GM12872 (cell line): ENCODE results near the gene RAD51B.

ENCODE experiments used
- TF ChIP-seq, protein P1 (sequence below): IDR thresholded peaks from 3 replicates; pipeline ENCODE4 v1.5.1; 2011; ENCODE audit warnings: low read depth, mild to moderate bottlenecking, low read length, moderate library complexity; ENCODE audit not compliant: insufficient read depth

RAD51B gene

GRCh38 chr14:68564191-68564825 lies 744.7 kb downstream of the RAD51B start:
- TF ChIP-seq, protein P1, sequence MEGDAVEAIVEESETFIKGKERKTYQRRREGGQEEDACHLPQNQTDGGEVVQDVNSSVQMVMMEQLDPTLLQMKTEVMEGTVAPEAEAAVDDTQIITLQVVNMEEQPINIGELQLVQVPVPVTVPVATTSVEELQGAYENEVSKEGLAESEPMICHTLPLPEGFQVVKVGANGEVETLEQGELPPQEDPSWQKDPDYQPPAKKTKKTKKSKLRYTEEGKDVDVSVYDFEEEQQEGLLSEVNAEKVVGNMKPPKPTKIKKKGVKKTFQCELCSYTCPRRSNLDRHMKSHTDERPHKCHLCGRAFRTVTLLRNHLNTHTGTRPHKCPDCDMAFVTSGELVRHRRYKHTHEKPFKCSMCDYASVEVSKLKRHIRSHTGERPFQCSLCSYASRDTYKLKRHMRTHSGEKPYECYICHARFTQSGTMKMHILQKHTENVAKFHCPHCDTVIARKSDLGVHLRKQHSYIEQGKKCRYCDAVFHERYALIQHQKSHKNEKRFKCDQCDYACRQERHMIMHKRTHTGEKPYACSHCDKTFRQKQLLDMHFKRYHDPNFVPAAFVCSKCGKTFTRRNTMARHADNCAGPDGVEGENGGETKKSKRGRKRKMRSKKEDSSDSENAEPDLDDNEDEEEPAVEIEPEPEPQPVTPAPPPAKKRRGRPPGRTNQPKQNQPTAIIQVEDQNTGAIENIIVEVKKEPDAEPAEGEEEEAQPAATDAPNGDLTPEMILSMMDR = no peak

DNA sequence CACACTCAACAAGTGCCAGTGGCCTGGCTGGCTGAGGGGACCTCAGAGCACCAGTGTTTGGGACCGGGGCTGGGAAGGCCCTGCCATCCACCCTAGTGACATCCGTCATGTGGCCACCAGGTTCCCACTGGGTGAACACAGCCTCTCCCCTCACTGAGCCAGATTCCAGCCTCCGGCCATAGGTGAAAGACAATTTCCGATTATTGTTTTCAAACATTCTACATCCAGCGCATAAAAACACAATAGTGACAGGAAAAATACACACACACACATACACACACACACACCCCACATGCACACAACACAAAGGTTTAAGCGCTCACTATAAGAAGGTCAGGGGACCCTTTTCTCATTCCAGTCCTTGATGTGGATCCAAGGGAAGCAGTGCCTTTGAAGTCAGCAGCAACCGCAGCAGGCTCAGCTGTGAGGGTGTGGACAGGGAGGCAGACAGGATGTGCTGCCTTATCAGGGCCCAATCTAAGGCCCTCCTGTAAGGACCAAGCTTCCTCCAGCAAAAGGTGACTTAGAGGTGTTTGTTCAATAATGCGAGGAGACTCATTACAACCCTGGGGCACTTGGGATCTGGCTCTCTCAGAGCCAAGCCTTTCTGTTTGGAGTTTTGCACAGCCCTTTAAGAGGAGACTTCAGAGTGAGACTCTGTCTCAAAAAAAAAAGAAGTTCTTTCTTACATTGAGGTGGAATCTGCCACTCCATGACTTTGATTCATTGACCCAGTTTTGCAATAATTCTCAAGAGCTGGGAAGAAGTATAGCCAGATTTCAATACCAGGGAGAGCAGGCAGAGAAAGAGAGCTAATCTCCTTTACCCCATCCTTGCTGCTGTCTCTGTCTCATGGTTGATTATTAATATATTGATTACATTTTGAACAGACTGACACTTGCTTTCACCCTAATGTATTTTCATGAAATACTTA lies 745.5 kb downstream of the RAD51B start:
- TF ChIP-seq, protein P1 = no peak

DNA sequence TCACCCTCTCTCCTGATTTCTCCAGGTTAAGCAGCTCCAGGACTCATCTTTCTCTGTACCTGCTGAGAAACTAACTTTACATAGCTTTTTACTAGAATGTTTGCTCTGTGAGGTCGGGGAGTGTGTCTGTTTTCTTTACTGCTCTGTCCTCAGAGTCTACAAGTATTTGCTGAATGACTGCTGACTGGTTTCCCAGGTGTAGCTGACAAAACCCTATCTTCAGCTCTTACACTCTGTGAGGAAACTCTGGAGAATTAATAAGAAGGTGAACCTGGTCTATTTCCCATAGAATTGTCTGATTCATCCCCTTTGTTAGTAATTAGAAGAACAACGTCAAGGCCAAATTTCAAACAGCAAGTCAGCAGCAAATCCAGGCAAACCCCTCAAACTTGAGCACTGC lies 746.5 kb downstream of the RAD51B start:
- TF ChIP-seq, protein P1 = no peak

GRCh38 chr14:68568907-68569897 lies 749.6 kb downstream of the RAD51B start:
- TF ChIP-seq, protein P1 = no peak

DNA sequence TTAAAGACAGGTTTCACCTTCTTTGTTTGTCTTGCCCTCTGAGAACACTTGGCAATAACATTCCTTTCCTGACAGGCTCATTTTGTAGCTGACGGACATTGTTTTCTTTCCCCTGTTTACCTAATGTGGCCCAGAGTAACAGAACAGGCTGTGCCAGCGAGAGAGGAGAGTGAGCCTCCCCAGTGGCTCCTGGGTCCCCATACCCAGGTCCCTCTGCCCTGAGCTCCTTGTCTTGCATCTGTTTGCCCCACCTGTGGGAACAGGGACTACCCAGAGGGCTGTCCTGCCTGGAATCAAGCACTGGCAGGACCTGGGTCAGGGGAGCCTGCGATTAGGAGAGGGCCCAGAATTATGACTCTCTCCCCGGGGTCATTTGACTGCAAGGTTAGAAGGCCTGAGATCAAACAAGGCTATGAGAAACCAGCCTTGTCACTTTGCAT lies 750.4 kb downstream of the RAD51B start:
- TF ChIP-seq, protein P1 = no peak

GRCh38 chr14:68571114-68571591 lies 751.6 kb downstream of the RAD51B start:
- TF ChIP-seq, protein P1 = no peak
